DMS79 treated with DMSO at 0.1 percent for 48 hours (cell line): ENCODE results near the gene MMP28.

Experiments
- DNase-seq: peaks from one replicate; lab custom pipeline; 2025; lab: John Stamatoyannopoulos, UW

Gene MMP28

GRCh38 chr17:35799942-35800341 is 4.5 kb upstream of the MMP28 start:
- DNase-seq, result no peak

DNA sequence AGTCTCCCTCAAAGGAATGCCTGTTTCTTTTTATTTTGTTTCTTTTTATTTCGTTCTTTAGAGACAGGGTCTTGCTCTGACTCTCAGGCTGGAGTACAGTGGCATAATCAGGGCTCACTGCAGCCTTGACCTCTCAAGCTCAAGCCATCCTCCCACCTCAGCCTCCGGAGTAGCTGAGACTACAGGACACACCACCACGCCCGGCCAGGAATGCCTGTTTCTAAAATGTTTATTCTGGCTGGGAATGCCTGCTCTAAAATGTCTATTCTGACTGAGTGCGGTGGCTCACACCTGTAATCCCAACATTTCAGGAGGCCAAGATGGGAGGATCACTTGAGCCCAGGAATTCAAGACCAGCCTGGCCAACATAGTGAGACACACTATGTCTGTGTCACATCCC is 2.5 kb upstream of the MMP28 start:
- no peak for DNase-seq

GRCh38 chr17:35797370-35797769 is 1.9 kb upstream of the MMP28 start:
- DNase-seq, result no peak

- DNase-seq, result no peak
Measured at GRCh38 chr17:35796942-35797341, 1.5 kb upstream of the MMP28 start.

DNA sequence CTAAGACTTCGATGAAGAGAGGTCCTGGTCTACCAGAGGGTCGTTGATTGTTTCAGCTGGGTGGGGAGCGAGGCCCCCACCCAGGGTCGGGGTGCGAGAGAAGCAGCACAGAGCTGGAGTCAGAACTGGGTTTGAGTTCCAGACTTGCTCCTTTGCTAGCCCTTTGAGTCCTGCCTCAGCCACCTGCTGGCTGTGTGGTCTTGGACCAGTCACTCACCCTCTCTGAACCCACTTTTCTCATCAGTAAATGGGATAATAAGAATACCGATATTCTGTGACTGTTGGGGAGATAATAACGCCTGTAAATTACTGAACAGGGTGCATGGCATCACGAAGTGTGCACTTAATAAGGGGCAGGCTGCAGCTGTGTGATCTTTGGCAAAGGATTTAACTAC is 427 bp upstream of the MMP28 start:
- DNase-seq, result no peak

- DNase-seq, result no peak
Measured at GRCh38 chr17:35793257-35793656, 2.2 kb downstream of the MMP28 start.

DNA sequence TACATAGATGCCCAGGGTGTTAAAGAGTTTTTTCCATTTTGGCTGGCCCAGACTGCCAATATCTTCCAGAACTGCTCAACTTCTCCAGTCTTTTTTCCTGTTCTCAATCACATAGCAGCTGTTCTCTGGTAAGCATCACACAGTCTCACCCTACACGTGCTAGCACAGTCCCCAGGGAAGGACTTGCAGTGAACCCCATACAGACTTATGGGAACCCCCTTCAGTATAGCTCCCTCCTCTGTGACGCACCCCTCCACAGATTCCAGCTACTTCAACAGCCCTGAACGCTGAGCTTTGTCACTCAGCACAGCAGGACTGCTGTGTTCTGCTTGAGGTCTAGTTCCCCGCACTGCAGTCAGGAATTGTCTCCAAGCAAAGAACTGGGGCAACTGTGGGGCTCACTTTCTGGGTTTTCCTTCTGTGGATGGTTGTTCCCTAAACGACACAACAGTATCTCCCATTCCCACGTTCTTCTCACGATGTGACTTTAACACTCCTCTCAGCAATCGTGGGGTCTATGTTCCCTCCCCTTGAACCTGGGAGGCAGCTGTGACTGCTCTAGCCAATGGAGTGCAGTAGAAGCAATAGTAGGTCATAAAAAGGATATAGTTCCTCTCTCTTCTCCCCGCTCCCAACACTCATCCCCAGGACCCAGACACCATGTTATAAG is 3.6 kb downstream of the MMP28 start:
- DNase-seq, result no peak

GRCh38 chr17:35790841-35791240 is 4.6 kb downstream of the MMP28 start:
- DNase-seq, result no peak

DNA sequence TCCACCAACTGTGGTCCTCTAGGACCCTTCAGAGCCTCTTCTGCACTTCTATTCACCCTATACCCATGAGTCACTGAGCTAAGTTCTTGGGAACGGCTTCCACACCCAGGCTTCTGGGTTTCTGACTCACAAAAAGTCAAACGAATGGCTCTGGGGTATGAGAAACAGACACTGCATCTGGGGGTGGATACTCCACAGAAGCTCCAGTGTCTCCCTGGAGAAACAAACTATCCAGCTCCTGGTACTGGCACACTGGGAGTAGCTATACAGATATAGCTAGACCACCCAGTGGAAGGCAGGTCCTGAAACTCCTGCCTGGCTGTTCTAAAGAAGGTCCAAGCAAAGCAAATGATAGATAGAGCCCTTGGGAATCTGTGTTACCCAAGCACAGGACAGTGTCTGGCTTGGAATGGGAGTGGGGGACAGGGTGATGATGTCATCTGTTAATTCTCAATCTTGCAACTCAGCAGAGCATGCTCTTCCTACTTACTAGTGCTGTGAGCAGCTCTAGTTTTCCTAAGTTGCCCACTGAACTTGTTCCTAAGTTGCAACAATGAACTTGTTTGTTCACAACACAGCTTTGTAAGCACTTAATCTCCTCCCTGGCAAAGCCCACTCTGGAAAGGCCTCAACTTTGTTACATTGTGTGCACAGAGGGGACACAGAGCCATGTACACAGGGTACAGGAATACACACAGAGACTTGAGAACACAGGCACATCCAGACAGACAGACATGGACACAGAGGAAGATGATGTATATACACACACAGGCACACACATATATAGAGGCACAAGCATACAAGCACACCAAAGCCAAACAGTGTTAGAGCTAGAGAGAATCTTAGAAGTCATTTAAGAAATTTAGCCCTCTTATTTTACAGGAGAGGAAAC is 6.7 kb downstream of the MMP28 start:
- DNase-seq, result no peak

GRCh38 chr17:35786941-35787432 is 8.5 kb downstream of the MMP28 start:
- no peak for DNase-seq

- no peak for DNase-seq
Measured at GRCh38 chr17:35784895-35785294, 10.5 kb downstream of the MMP28 start.

DNA sequence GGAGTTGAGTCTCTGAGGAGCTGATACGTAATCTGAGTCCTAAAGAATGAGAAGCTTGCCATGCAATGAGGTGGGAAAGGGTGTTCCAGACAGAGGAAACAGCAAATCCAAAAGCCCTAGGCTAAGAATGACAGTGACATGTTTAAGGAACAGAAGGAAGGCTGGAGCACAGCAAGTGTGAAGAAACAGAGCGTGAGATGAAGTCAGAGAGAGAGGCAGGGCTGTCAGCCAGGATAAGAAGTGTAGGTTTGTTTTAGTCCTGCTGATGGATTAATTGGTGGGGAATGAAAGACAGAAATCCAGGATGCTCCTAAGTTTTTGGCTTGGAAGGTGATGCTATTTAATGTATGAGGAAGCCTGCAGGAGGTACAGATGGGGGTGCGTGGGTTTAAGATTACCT is 14.5 kb downstream of the MMP28 start:
- no peak for DNase-seq

DNA sequence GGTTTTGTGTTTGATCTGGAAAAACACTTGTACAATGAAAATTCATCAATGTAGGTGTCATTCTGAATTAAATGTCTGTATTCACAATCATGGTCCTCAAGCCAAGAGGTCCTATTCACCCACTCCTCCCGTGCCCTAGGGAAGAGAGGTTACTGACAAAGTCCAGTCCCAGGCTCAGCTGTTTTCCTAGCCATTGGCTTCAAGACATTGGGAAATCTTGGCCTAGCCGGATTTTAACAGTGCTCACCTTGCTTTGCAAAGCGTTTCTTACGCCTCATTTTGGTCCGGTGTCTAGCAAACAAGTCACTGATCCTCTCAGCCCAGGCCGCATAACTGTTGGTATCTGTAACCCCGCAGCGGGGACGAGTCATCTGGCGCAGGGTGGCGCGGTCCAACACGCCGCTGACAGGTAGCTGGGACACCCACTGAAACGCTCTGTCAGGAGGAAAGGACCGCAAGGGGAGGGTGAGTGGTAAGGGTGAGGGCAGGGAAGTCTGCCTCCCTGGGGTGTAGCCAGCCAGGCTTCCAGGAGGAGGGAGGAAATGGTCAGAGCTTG is 16.7 kb downstream of the MMP28 start:
- no peak for DNase-seq

DNA sequence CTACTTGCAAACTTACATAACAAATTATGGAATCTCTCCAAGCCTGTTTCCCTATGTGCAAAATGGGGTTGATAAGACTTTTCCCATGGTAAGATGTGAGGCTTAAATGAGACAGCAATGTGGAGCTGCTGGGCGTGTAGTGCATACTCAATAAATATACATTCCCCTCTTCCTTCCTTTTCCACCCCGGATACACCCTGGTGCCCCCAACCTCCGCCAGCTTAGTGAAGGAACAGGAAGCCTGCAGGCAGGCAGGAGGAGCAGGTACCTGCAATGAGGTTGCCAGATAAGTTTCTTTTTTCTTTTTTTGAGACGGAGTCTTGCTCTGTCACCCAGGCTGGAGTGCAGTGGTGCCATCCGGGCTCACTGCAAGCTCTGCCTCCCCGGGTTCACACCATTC is 19.9 kb downstream of the MMP28 start:
- DNase-seq, result no peak

- DNase-seq, result no peak
Measured at GRCh38 chr17:35775039-35775438, 20.4 kb downstream of the MMP28 start.

GRCh38 chr17:35774499-35774898 is 20.9 kb downstream of the MMP28 start:
- DNase-seq, result peak; percentile 36

DNA sequence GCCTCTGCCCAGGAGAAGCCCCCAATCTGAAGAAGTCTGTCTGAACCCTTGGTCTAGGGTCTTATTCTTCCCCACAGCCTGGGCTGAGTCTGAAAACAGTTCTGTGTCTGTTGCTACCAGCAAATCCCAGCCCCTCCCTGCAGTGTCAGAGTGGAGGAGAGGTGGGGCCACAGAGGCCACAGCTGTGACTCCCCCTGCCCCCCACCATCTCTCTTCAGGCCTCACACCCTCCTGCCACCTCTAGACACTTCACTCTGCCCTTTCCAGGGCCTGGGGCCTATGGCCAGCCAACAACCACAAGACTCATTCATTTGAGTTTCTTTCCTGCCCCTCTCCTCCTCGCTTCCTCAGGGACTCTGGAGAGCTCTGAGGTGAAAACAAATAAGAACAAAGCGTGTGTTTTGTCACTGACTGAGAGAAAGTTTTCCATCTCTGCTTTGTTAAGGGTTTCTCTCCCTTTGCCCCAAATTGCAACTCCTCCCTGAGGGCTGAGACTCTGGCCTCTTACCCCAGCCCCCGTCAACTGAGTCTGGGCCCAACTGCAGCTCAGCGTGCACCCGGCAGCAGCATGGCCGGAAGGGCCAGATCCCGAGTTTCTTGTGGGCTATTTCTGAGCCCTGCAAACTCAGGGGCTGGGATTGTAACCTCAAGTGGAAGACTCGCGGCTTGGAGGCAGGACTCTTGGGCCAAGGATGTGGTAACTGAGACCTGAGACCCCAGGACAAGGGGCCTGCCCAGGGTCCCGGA is 21.6 kb downstream of the MMP28 start:
- no peak for DNase-seq

GRCh38 chr17:35773129-35773528 is 22.3 kb downstream of the MMP28 start:
- DNase-seq, result no peak

- DNase-seq, result no peak
Measured at GRCh38 chr17:35769895-35770486, 25.4 kb downstream of the MMP28 start.

DNA sequence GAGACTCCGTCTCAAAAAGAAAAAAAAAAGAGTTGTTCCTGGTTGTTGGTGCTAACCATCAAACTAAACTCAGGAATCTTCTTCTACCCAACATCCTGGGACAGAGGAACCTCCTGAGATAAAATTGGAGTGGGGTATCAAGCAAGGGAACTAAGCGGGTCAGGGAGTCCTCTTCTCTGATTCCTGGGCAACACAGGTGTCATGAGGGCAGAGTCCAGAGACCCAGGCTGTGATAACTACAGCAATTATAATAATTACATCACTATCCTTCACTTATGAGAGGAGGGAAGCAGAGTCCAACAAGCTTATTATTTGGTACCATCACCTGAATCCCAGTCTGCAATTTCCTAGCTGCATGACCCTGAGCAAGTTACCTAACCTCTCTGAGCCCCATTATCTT is 26.6 kb downstream of the MMP28 start:
- no peak for DNase-seq

DNA sequence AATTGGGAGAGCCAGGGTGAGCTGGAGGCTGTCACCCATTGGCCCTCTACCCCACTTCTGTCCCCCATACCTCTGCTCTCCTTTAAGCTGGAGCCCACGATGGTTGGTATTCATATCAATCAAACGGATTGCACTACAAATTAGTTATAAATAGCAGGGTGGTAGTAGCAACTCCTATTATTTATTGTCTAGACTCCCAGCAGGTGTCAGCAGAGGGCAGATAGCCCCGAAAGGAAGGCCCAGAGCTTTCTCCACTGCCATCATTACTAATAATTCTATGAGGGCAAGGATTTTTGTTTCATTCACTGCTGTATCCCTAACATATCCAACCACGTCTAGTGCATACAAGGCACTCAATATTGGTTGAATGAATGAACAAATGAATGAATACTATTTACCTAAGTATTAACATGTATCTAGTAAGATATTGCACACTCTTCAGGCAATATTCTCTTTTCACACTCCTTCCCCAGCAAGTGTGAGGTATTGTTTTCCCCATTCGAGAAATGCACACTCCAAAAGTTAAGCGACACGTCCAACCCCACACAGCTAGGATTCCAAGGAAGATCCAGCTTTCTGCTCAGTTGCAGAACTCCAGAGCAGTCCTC is 28.4 kb downstream of the MMP28 start:
- peak; percentile 28 for DNase-seq

GRCh38 chr17:35766489-35766877 is 29.0 kb downstream of the MMP28 start:
- no peak for DNase-seq
